HCT116 (cell line): ENCODE results near the gene NUBPL. TPM values are rescaled to one million over a fixed set of nuclear protein-coding genes. Genes with fewer than 3 reads are reported as not detected.

ENCODE experiments used
- ATAC-seq: fragments of 200-7000 bp; cut with Tn5 transposase; 2 replicates; pipeline ENCODE4 v1.9.1; 2020; ENCODE audit warnings: mild to moderate bottlenecking, moderate library complexity
- BruUV-seq: library from RNA; stranded (reverse); fragments of 400-500 nt; replicated peaks from 2 replicates; lab custom pipeline; 2021; lab: Mats Ljungman, UMichigan
- CTCF ChIA-PET: fragments of 300-600 bp; sonication (Branson Sonifier 250); formaldehyde crosslinking; loops from one replicate; lab custom pipeline; 2021; ENCODE audit warnings: antibody characterized with exemption; lab: Charles Lee
- POLR2A ChIA-PET: fragments of 300-600, 350-600 bp; sonication (Branson Sonifier 250); formaldehyde crosslinking; loops from one replicate; lab custom pipeline; 2021; ENCODE audit warnings: antibody characterized with exemption; lab: Charles Lee
- RAD21 ChIA-PET, 2 experiments: fragments of 300-600 bp; sonication (Branson Sonifier 250); formaldehyde crosslinking; loops; one replicate each; lab custom pipeline; 2023; ENCODE audit warnings: low total read pairs in 2 of 2; ENCODE audit not compliant: uncharacterized antibody in 2 of 2, unreplicated experiment in 2 of 2, low non-redundant PET in 1 of 2; lab: Charles Lee
- DNase-seq: peaks from one replicate; pipeline ENCODE4 v3.0.0-alpha.2; 2010; ENCODE audit warnings: low read depth, low spot score
- H2AFZ ChIP-seq: fragments of 200-600 bp; shearing (Covaris generic), sonication (generic); 2 replicates; pipeline ENCODE4 v1.6.1; 2017; ENCODE audit warnings: low read depth, mixed run types, mixed read lengths, antibody characterized with exemption, low read length; ENCODE audit not compliant: poor library complexity, severe bottlenecking
- H3K27ac ChIP-seq: 2 replicates; pipeline ENCODE4 v1.5.1; 2012; ENCODE audit warnings: low read depth, low read length
- H3K27me3 ChIP-seq: fragments of 200-600 bp; sonication (generic); 2 replicates; pipeline ENCODE4 v1.6.1; 2016; ENCODE audit warnings: mixed run types, low read length, mixed read lengths; ENCODE audit not compliant: insufficient read depth
- H3K36me3 ChIP-seq, 2 experiments: fragments of 200-500 bp in 1 of 2; fragments of 200-600 bp in 1 of 2; sonication (Bioruptor generic) in 1 of 2; sonication (generic) in 1 of 2; 2 replicates each; pipeline versions ENCODE4 v1.5.1 to v1.6.1; 2014 to 2016; ENCODE audit warnings: low read length in 2 of 2, inconsistent platforms in 1 of 2, mixed read lengths in 1 of 2, mixed run types in 1 of 2; ENCODE audit not compliant: insufficient read depth in 2 of 2, control insufficient read depth in 1 of 2
- H3K4me1 ChIP-seq, 2 experiments: fragments of 200-600 bp in 1 of 2; sonication (generic) in 1 of 2; 2 replicates each; pipeline versions ENCODE4 v1.5.1 to v1.6.1; 2012 to 2017; ENCODE audit warnings: low read length in 2 of 2, inconsistent platforms in 1 of 2, mild to moderate bottlenecking in 1 of 2, mixed read lengths in 1 of 2, mixed run types in 1 of 2, moderate library complexity in 1 of 2; ENCODE audit not compliant: insufficient read depth in 2 of 2, control insufficient read depth in 1 of 2
- H3K4me2 ChIP-seq: fragments of 200-600 bp; sonication (generic); 2 replicates; pipeline ENCODE4 v1.6.1; 2017; ENCODE audit warnings: mixed run types, low read length, mixed read lengths
- H3K4me3 ChIP-seq, 2 experiments: fragments of 200-600 bp in 1 of 2; sonication (generic) in 1 of 2; replicated peaks in 1 of 2; 2 replicates each; pipeline ENCODE4 v1.5.1; 2011 to 2016; ENCODE audit warnings: low read length in 2 of 2, control low read depth in 1 of 2, low read depth in 1 of 2, mild to moderate bottlenecking in 1 of 2, mixed read lengths in 1 of 2, mixed run types in 1 of 2
- H3K79me2 ChIP-seq: fragments of 200-600 bp; sonication (generic); 2 replicates; pipeline ENCODE4 v1.6.1; 2017; ENCODE audit warnings: mild to moderate bottlenecking, mixed run types, low read length, moderate library complexity, mixed read lengths; ENCODE audit not compliant: insufficient read depth
- H3K9ac ChIP-seq: fragments of 200-600 bp; sonication (generic); 2 replicates; pipeline ENCODE4 v1.6.1; 2016; ENCODE audit warnings: low read length, mixed read lengths
- H3K9me2 ChIP-seq: fragments of 200-600 bp; sonication (generic), shearing (Covaris generic); 2 replicates; pipeline ENCODE4 v1.6.1; 2017; ENCODE audit warnings: mixed run types, mild to moderate bottlenecking, moderate library complexity; ENCODE audit not compliant: insufficient read depth
- H3K9me3 ChIP-seq, 2 experiments: fragments of 200-500 bp in 1 of 2; fragments of 200-600 bp in 1 of 2; sonication (Bioruptor generic) in 1 of 2; sonication (generic) in 1 of 2; 2 replicates each; pipeline ENCODE4 v1.6.1; 2014 to 2017; ENCODE audit warnings: low read length in 2 of 2, mixed read lengths in 2 of 2, inconsistent platforms in 1 of 2, low read depth in 1 of 2, mild to moderate bottlenecking in 1 of 2, mixed run types in 1 of 2, moderate library complexity in 1 of 2; ENCODE audit not compliant: control insufficient read depth in 1 of 2, insufficient read depth in 1 of 2
- H4K20me1 ChIP-seq: fragments of 200-600 bp; sonication (generic), shearing (Covaris generic); 2 replicates; pipeline ENCODE4 v1.6.1; 2017; ENCODE audit warnings: mixed run types, mild to moderate bottlenecking, moderate library complexity; ENCODE audit not compliant: insufficient read depth
- CBX3 ChIP-seq: IDR thresholded peaks from 2 replicates; pipeline ENCODE4 v1.6.1; 2012; ENCODE audit warnings: low read depth
- CEBPB ChIP-seq: IDR thresholded peaks from 2 replicates; pipeline ENCODE4 v1.6.1; 2012; ENCODE audit warnings: low read depth
- EGR1 ChIP-seq: IDR thresholded peaks from 2 replicates; pipeline ENCODE4 v1.6.1; 2012; ENCODE audit warnings: low read depth
- EZH2 ChIP-seq: fragments of 200-600 bp; sonication (generic); IDR thresholded peaks from 2 replicates; pipeline ENCODE4 v1.6.1; 2017; ENCODE audit warnings: antibody characterized with exemption, mixed run types
- EZH2phosphoT487 ChIP-seq: fragments of 200-600 bp; IDR thresholded peaks from 2 replicates; pipeline ENCODE4 v1.6.1; 2018; ENCODE audit warnings: antibody characterized with exemption, borderline replicate concordance
- FOSL1 ChIP-seq: IDR thresholded peaks from 2 replicates; pipeline ENCODE4 v1.6.1; 2012; ENCODE audit warnings: low read depth
- JUND ChIP-seq: IDR thresholded peaks from 2 replicates; pipeline ENCODE4 v1.6.1; 2012
- POLR2A ChIP-seq: IDR thresholded peaks from 2 replicates; pipeline ENCODE4 v1.7.0; 2011; ENCODE audit warnings: borderline replicate concordance; ENCODE audit not compliant: insufficient read depth, insufficient read length; ENCODE audit errors: extremely low read depth
- POLR2AphosphoS5 ChIP-seq: IDR thresholded peaks from 2 replicates; pipeline ENCODE4 v1.6.1; 2011; ENCODE audit warnings: mild to moderate bottlenecking, low read depth, low read length, moderate library complexity
- RAD21 ChIP-seq: IDR thresholded peaks from 2 replicates; pipeline ENCODE4 v1.6.1; 2012; ENCODE audit warnings: low read depth, mild to moderate bottlenecking
- SIN3A ChIP-seq: IDR thresholded peaks from 2 replicates; pipeline ENCODE4 v1.6.1; 2012; ENCODE audit warnings: low read depth
- SP1 ChIP-seq: IDR thresholded peaks from 2 replicates; pipeline ENCODE4 v1.6.1; 2012; ENCODE audit warnings: low read depth
- ZFX ChIP-seq: fragments of 450-650 bp; IDR thresholded peaks from 2 replicates; pipeline ENCODE4 v1.6.1; 2017
- intact Hi-C: fragments of 100-400 bp; cut with micrococcal nuclease; formaldehyde crosslinking; loops from 2 replicates; pipeline ENCODE4 v1.10.0; 2022
- total RNA-seq: library from RNA; stranded (reverse); gene quantifications from one replicate; pipeline ENCODE4 v1.2.1, GENCODE V29; 2021; ENCODE audit not compliant: unreplicated experiment
- TF ChIP-seq, protein P1 (sequence below): IDR thresholded peaks from 2 replicates; pipeline ENCODE4 v1.6.1; 2011; ENCODE audit warnings: mild to moderate bottlenecking, low read length, moderate library complexity; ENCODE audit not compliant: insufficient replicate concordance; ENCODE audit errors: extremely low read depth

NUBPL gene
- total RNA-seq, 1 experiment from 2014 or later: 11.3 TPM

DNA sequence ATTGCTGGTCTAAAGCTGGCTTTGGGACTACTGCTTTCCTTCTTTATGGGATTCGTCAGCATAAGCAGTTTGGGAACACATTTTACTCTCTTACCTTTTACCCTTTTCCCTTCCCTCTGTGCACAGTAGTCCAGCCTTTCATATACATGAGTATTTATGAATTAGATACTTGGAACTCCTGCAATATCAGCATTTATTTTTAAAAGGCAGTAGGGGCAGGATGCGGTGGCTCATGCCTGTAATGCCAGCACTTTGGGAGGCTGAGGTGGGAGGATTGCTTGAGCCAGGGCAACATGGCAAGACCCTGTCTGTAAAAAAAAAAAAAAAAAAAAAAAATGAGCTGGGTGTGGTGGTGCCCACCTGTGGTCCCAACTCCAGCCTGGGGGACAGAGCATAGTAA, 3.0 kb downstream of the NUBPL start:
- H3K4me2 ChIP-seq: no peak overlapping the region
- no peak overlapping the region for H3K9ac ChIP-seq
- no peak overlapping the region for H3K4me3 ChIP-seq
- ChIA-PET POLR2A (no interaction called here), RAD21 (no interaction called here), CTCF (no interaction called here)
- BruUV-seq: no TSS peak
- intact Hi-C loops: no loop called here
- no peaks in the 10 kb centered on the region for H3K9me3 ChIP-seq
- no peaks in the 10 kb centered on the region for H4K20me1 ChIP-seq
- ATAC-seq: no peak
- peaks cover 4 to 10% of the 10 kb centered on the region in 2 experiments; a peak in 3 of 4 replicates for H3K4me1 ChIP-seq
- no peaks in the 10 kb centered on the region for H3K36me3 ChIP-seq
- no peak overlapping the region for H3K27ac ChIP-seq
- TF ChIP-seq RAD21 (no peak), CBX3 (no peak), CEBPB (no peak), EGR1 (no peak), JUND (no peak), ZFX (no peak), EZH2phosphoT487 (no peak), SIN3A (no peak), POLR2AphosphoS5 (no peak), POLR2A (no peak), EZH2 (no peak), FOSL1 (no peak), SP1 (no peak)
- TF ChIP-seq, protein P1, sequence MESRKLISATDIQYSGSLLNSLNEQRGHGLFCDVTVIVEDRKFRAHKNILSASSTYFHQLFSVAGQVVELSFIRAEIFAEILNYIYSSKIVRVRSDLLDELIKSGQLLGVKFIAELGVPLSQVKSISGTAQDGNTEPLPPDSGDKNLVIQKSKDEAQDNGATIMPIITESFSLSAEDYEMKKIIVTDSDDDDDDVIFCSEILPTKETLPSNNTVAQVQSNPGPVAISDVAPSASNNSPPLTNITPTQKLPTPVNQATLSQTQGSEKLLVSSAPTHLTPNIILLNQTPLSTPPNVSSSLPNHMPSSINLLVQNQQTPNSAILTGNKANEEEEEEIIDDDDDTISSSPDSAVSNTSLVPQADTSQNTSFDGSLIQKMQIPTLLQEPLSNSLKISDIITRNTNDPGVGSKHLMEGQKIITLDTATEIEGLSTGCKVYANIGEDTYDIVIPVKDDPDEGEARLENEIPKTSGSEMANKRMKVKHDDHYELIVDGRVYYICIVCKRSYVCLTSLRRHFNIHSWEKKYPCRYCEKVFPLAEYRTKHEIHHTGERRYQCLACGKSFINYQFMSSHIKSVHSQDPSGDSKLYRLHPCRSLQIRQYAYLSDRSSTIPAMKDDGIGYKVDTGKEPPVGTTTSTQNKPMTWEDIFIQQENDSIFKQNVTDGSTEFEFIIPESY: no peak
- TF ChIP-seq, all 23 proteins: peak for 0
- H3K9me2 ChIP-seq: no peaks in the 10 kb centered on the region
- no peak for DNase-seq
- H3K27me3 ChIP-seq: no peaks in the 10 kb centered on the region
- H2AFZ ChIP-seq: no peak overlapping the region
- H3K79me2 ChIP-seq: peaks cover 2% of the 10 kb centered on the region; the same call in 1 of the 2 replicates
